T-cell (primary cell): ENCODE results near the gene CHD1. TPM values are rescaled to one million over a fixed set of nuclear protein-coding genes. Genes with fewer than 3 reads are reported as not detected.

Source experiments
- ATAC-seq, 4 experiments: fragments of 200-7000 bp in 3 of 4; fragments of 150-1000 bp in 1 of 4; cut with Tn5 transposase; replicated peaks in 1 of 4; 1 replicate in 3 of 4; 2 replicates in 1 of 4; pipeline ENCODE4 v1.10.0; 2021; ENCODE audit warnings: moderate library complexity in 3 of 4, mild to moderate bottlenecking in 2 of 4, moderate number of reproducible peaks in 1 of 4
- CTCF ChIA-PET, 2 donors: fragments of 300-600 bp; sonication (Branson Sonifier 250); formaldehyde crosslinking; loops; one replicate each; lab custom pipeline; 2022; ENCODE audit warnings: antibody characterized with exemption in 2 of 2; lab: Charles Lee
- POLR2A ChIA-PET, 2 donors: fragments of 300-600 bp; sonication (Branson Sonifier 250); formaldehyde crosslinking; loops; one replicate each; lab custom pipeline; 2022; ENCODE audit warnings: antibody characterized with exemption in 2 of 2; lab: Charles Lee
- DNase-seq, 35 experiments: peaks; one replicate each; pipeline versions ENCODE4 v3.0.0 to v3.0.0-alpha.2; 2013 to 2023
- H3K27ac ChIP-seq: one replicate; pipeline ENCODE4 v1.5.1; 2013; ENCODE audit warnings: low read length
- H3K27me3 ChIP-seq, 2 experiments: replicated peaks in 1 of 2; 1 replicate in 1 of 2; 2 replicates in 1 of 2; pipeline versions ENCODE4 v1.6.1 to v1.7.0; 2013; ENCODE audit warnings: low read length in 1 of 2, mixed read lengths in 1 of 2; ENCODE audit not compliant: control insufficient read depth in 2 of 2, insufficient read depth in 2 of 2; ENCODE audit errors: extremely low read depth in 1 of 2
- H3K36me3 ChIP-seq, 2 donors: 1 replicate in 1 of 2; 2 replicates in 1 of 2; pipeline versions ENCODE4 v1.6.1 to v1.7.0; 2013; ENCODE audit warnings: low read length in 1 of 2; ENCODE audit not compliant: control insufficient read depth in 2 of 2, insufficient read depth in 1 of 2; ENCODE audit errors: extremely low read depth in 1 of 2
- H3K4me1 ChIP-seq, 2 experiments: 1 replicate in 1 of 2; 2 replicates in 1 of 2; pipeline versions ENCODE4 v1.6.1 to v1.7.0; 2013; ENCODE audit warnings: low read length in 2 of 2, mixed read lengths in 1 of 2; ENCODE audit not compliant: insufficient read depth in 2 of 2, control insufficient read depth in 1 of 2; ENCODE audit errors: extremely low read depth in 1 of 2
- H3K4me3 ChIP-seq, 2 donors: 1 replicate in 1 of 2; 2 replicates in 1 of 2; pipeline versions ENCODE4 v1.5.1 to v1.7.0; 2013; ENCODE audit warnings: mild to moderate bottlenecking in 2 of 2, low read length in 1 of 2, moderate library complexity in 1 of 2; ENCODE audit not compliant: control insufficient read depth in 1 of 2; ENCODE audit errors: extremely low read depth in 1 of 2
- H3K9me3 ChIP-seq: 2 replicates; pipeline ENCODE4 v1.7.0; 2013
- H3K27ac Mint-ChIP-seq, 2 donors: one replicate each; pipeline ENCODE4 v1.8.0; 2020 to 2021; ENCODE audit warnings: mild to moderate bottlenecking in 2 of 2, mixed read lengths in 2 of 2
- H3K27me3 Mint-ChIP-seq, 2 donors: one replicate each; pipeline ENCODE4 v1.8.0; 2021 to 2022; ENCODE audit warnings: mixed read lengths in 2 of 2
- H3K36me3 Mint-ChIP-seq: one replicate; pipeline ENCODE4 v1.8.0; 2021; ENCODE audit warnings: mixed read lengths
- H3K4me1 Mint-ChIP-seq, 3 donors: one replicate each; pipeline ENCODE4 v1.8.0; 2020 to 2022; ENCODE audit warnings: mixed read lengths in 3 of 3, mild to moderate bottlenecking in 1 of 3
- H3K4me3 Mint-ChIP-seq, 3 donors: one replicate each; pipeline ENCODE4 v1.8.0; 2020 to 2022; ENCODE audit warnings: mild to moderate bottlenecking in 3 of 3, mixed read lengths in 3 of 3, moderate library complexity in 3 of 3
- H3K9me3 Mint-ChIP-seq, 3 donors: one replicate each; pipeline ENCODE4 v1.8.0; 2020 to 2022; ENCODE audit warnings: mixed read lengths in 3 of 3
- WGBS: methylation state at CpG from one replicate; pipeline ENCODE4 v1.1.5; 2013; ENCODE audit warnings: missing lambda C conversion rate; ENCODE audit not compliant: insufficient coverage; 5-methylcytosine and 5-hydroxymethylcytosine counted together
- total RNA-seq, 35 experiments: library from RNA in 6 of 35; stranded (reverse) in 6 of 35; fragments of 120-200 nt in 1 of 35; gene quantifications; one replicate each; pipeline versions ENCODE4 v1.2.1 to v1.2.4 and lab custom pipeline; 2013 to 2026

The CHD1 gene
- total RNA-seq, 5 donors from 2014 or later (not counting 1 experiment from before 2014, with no cell fraction given) = 61.5 to 150 (median 64.9) TPM

GRCh38 chr5:98940581-98940980, 11.8 kb upstream of the CHD1 start:
- Histone ChIP-seq H3K4me1 (peaks cover 0 to 2% of the 10 kb centered on the region in 2 experiments), H3K27ac (no peak overlapping the region), H3K36me3 (no peaks in the 10 kb centered on the region), H3K27me3 (no peaks in the 10 kb centered on the region), H3K4me3 (no peak overlapping the region), H3K9me3 (no peaks in the 10 kb centered on the region)
- no peaks in the 10 kb centered on the region for H3K27me3 Mint-ChIP-seq
- no peaks in the 10 kb centered on the region for H3K36me3 Mint-ChIP-seq
- H3K9me3 Mint-ChIP-seq = no peaks in the 10 kb centered on the region
- peak overlapping the region; percentile 56 to 65 for H3K27ac Mint-ChIP-seq
- ATAC-seq = no peak
- ChIA-PET CTCF (interaction anchor here (1.2 to 1.8 kb wide), 2 partner anchors 20 to 120 kb away, joined by 3 read pairs; no protein-coding TSS in a partner anchor), POLR2A (no interaction called here)
- WGBS = no CpG with 5 or more reads among the region's 2 CpGs
- H3K4me1 Mint-ChIP-seq = peaks cover 35 to 69% (median 60%) of the 10 kb centered on the region in 3 donors
- no peak overlapping the region for H3K4me3 Mint-ChIP-seq
- DNase-seq = no peak

- ChIA-PET CTCF (interaction anchor here in 1 of 2 donors (1.2 kb wide), 1 partner anchor 89 kb away, joined by 5 read pairs; no protein-coding TSS in a partner anchor), POLR2A (interaction anchor here in 1 of 2 donors (0.6 kb wide), 1 partner anchor 102 kb away, joined by 4 read pairs; no protein-coding TSS in a partner anchor)
- 85% methylated on average over 2 of the region's 2 CpGs for WGBS
- H3K27me3 Mint-ChIP-seq = no peaks in the 10 kb centered on the region
- H3K4me1 Mint-ChIP-seq = peaks cover 51 to 78% (median 73%) of the 10 kb centered on the region in 3 donors
- H3K27ac ChIP-seq = no peak overlapping the region
- H3K27ac Mint-ChIP-seq = peak overlapping the region; percentile 30 to 65
- H3K36me3 ChIP-seq = no peaks in the 10 kb centered on the region
- H3K4me1 ChIP-seq = peaks cover 9 to 12% of the 10 kb centered on the region in 2 experiments
- no peaks in the 10 kb centered on the region for H3K9me3 ChIP-seq
- H3K9me3 Mint-ChIP-seq = peaks cover 0 to 4% (median 0%) of the 10 kb centered on the region in 3 donors
- no peaks in the 10 kb centered on the region for H3K36me3 Mint-ChIP-seq
- no peak for ATAC-seq
- H3K4me3 Mint-ChIP-seq = no peak overlapping the region
- no peaks in the 10 kb centered on the region for H3K27me3 ChIP-seq
- no peak for DNase-seq
- no peak overlapping the region for H3K4me3 ChIP-seq
Observed at GRCh38 chr5:98938464-98938863, 9.7 kb upstream of the CHD1 start.

GRCh38 chr5:98936948-98937715, 8.3 kb upstream of the CHD1 start:
- peaks cover 0 to 4% (median 0%) of the 10 kb centered on the region in 3 donors for H3K9me3 Mint-ChIP-seq
- WGBS = no CpG with 5 or more reads among the region's 3 CpGs
- CTCF ChIA-PET = interaction anchor here in 1 of 2 donors (0.7 kb wide), 2 partner anchors 19 to 159 kb away, joined by 3 read pairs; no protein-coding TSS in a partner anchor
- H3K27me3 Mint-ChIP-seq = no peaks in the 10 kb centered on the region
- Histone ChIP-seq H3K27ac (peak overlapping the region; percentile 32), H3K27me3 (no peaks in the 10 kb centered on the region), H3K9me3 (no peaks in the 10 kb centered on the region), H3K4me3 (no peak overlapping the region), H3K4me1 (peaks cover 13 to 17% of the 10 kb centered on the region in 2 experiments), H3K36me3 (no peaks in the 10 kb centered on the region)
- H3K4me1 Mint-ChIP-seq = peaks cover 53 to 82% (median 78%) of the 10 kb centered on the region in 3 donors
- DNase-seq (no peak), ATAC-seq (no peak)
- POLR2A ChIA-PET = no interaction called here
- peak overlapping the region in 1 of 2 donors; percentile 63 for H3K27ac Mint-ChIP-seq
- no peak overlapping the region for H3K4me3 Mint-ChIP-seq
- no peaks in the 10 kb centered on the region for H3K36me3 Mint-ChIP-seq

- no peak overlapping the region for H3K27ac ChIP-seq
- no peak for DNase-seq
- no peaks in the 10 kb centered on the region for H3K9me3 ChIP-seq
- H3K4me1 ChIP-seq = peaks cover 14 to 24% of the 10 kb centered on the region in 2 experiments
- ATAC-seq = no peak
- peaks cover 0 to 4% (median 0%) of the 10 kb centered on the region in 3 donors for H3K9me3 Mint-ChIP-seq
- no peak overlapping the region for H3K4me3 Mint-ChIP-seq
- H3K4me1 Mint-ChIP-seq = peaks cover 57 to 84% (median 82%) of the 10 kb centered on the region in 3 donors
- no peaks in the 10 kb centered on the region for H3K27me3 ChIP-seq
- WGBS = no CpG with 5 or more reads among the region's 3 CpGs
- CTCF ChIA-PET = interaction anchor here in 1 of 2 donors (0.6 kb wide), 1 partner anchor 1783 kb away, joined by 3 read pairs; no protein-coding TSS in a partner anchor
- H3K36me3 ChIP-seq = peaks cover 0 to 1% of the 10 kb centered on the region in 2 donors
- POLR2A ChIA-PET = no interaction called here
- H3K27me3 Mint-ChIP-seq = no peaks in the 10 kb centered on the region
- no peak overlapping the region for H3K4me3 ChIP-seq
- H3K36me3 Mint-ChIP-seq = peaks cover 3% of the 10 kb centered on the region
- H3K27ac Mint-ChIP-seq = peak overlapping the region; percentile 44 to 76
Observed at GRCh38 chr5:98935206-98935605, 6.4 kb upstream of the CHD1 start.

GRCh38 chr5:98934546-98934945, 5.7 kb upstream of the CHD1 start:
- Histone ChIP-seq H3K27ac (peak overlapping the region; percentile 100), H3K4me1 (peaks cover 17 to 30% of the 10 kb centered on the region in 2 experiments), H3K4me3 (no peak overlapping the region), H3K9me3 (no peaks in the 10 kb centered on the region), H3K36me3 (peaks cover 0 to 3% of the 10 kb centered on the region in 2 donors), H3K27me3 (no peaks in the 10 kb centered on the region)
- no peak for ATAC-seq
- WGBS = no CpG with 5 or more reads among the region's 1 CpG
- ChIA-PET CTCF (interaction anchor here (0.6 to 1.7 kb wide), 5 partner anchors 8 to 1784 kb away, joined by 3 to 5 read pairs (median 5); no protein-coding TSS in a partner anchor), POLR2A (interaction anchor here (0.6 to 1.5 kb wide), 4 partner anchors 13 to 193 kb away, joined by 3 to 6 read pairs (median 4); no protein-coding TSS in a partner anchor)
- H3K4me3 Mint-ChIP-seq = peak overlapping the region in 1 of 3 donors; percentile 62
- peaks cover 59 to 87% (median 83%) of the 10 kb centered on the region in 3 donors for H3K4me1 Mint-ChIP-seq
- no peak for DNase-seq
- peaks cover 3% of the 10 kb centered on the region for H3K36me3 Mint-ChIP-seq
- H3K27me3 Mint-ChIP-seq = no peaks in the 10 kb centered on the region
- H3K9me3 Mint-ChIP-seq = peaks cover 0 to 4% (median 0%) of the 10 kb centered on the region in 3 donors
- H3K27ac Mint-ChIP-seq = peak overlapping the region; percentile 44 to 76
